Measurements from ENCODE around the gene EPDR1. TPM values are rescaled to one million over a fixed set of nuclear protein-coding genes. Genes with fewer than 3 reads are reported as not detected.

EPDR1 gene
- total RNA-seq, 6 experiments from 2014 or later, result 4.1 to 34.1 (median 13.2) TPM

DNA sequence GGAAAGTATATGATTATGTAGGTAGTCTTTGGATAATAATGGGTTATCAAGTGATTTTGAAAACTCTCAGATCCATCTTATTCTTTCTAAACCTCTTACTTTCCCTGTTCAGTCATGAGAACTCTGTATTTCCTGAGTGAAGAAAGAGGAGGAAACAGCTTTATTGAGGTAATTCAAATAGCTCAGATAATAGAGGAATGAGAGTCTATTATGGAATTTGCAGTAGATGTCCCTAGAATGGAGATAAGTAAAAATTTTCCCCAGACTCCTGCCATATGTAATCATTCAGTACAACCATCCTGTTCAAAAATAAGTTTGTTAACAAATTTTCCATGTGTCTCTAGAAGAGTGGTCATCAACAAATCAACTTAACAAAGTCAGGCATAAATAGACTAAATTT, 36.4 kb downstream of the EPDR1 start:
- DNase-seq (no peak), ATAC-seq (no peak)
- no peak overlapping the region for H3K27ac ChIP-seq
- H3K27me3 ChIP-seq, result no peaks in the 10 kb centered on the region
- H3K36me3 ChIP-seq, result no peaks in the 10 kb centered on the region
- intact Hi-C loops (cut with DNase I), result no loop called here
- H3K9me3 ChIP-seq, result no peaks in the 10 kb centered on the region
- H3K4me3 ChIP-seq, result no peak overlapping the region
- H3K4me1 ChIP-seq, result peaks cover 0 to 5% (median 0%) of the 10 kb centered on the region in 4 donors
- TF ChIP-seq CTCF (IDR thresholded peaks at IDR 0.05) (no peak), POLR2A (IDR thresholded peaks at IDR 0.05) (no peak)

- intact Hi-C loops (cut with DNase I), result no loop called here
- no peak for ATAC-seq
- no peak for TF ChIP-seq CTCF (IDR thresholded peaks at IDR 0.05)
- TF ChIP-seq POLR2A (IDR thresholded peaks at IDR 0.05), result no peak
- Histone ChIP-seq H3K9me3 (no peaks in the 10 kb centered on the region), H3K27me3 (no peaks in the 10 kb centered on the region), H3K4me3 (no peak overlapping the region), H3K27ac (no peak overlapping the region), H3K4me1 (peaks cover 0 to 5% (median 0%) of the 10 kb centered on the region in 4 donors), H3K36me3 (no peaks in the 10 kb centered on the region)
- no peak for DNase-seq
- WGBS (ENCODE audit: insufficient coverage, low coverage, low lambda C conversion rate, missing lambda C conversion rate), result 69% methylated on average over 4 of the region's 9 CpGs
Measured at GRCh38 chr7:37957221-37957970, 37.0 kb downstream of the EPDR1 start.

DNA sequence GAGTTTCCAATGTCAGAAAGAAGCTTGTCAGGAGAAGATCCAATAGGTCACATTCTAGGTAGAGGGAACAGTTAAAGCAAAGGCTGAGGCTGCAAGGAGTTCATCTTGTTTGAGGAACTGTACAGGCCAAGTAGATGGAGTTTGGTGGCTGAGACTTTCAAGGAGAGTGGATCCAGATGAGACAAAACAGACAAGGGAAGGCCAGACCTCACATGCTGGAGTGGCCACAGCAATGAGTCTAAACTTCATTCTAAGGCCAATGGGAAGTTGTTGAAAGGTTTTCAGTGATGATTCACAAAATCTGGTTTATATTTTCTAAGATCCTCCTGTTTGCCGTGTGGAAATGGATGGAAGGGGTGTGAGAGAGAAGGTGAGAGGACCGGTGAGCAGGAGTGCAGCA, 40.0 kb downstream of the EPDR1 start:
- no peak for ATAC-seq
- DNase-seq, result no peak
- H3K36me3 ChIP-seq, result no peaks in the 10 kb centered on the region
- H3K27me3 ChIP-seq, result no peaks in the 10 kb centered on the region
- intact Hi-C loops (cut with DNase I), result no loop called here
- H3K4me3 ChIP-seq, result no peak overlapping the region
- WGBS (ENCODE audit: insufficient coverage, low coverage, low lambda C conversion rate, missing lambda C conversion rate), result 54% methylated on average over 2 of the region's 2 CpGs
- H3K4me1 ChIP-seq, result no peaks in the 10 kb centered on the region
- H3K9me3 ChIP-seq, result no peaks in the 10 kb centered on the region
- TF ChIP-seq POLR2A (IDR thresholded peaks at IDR 0.05) (no peak), CTCF (IDR thresholded peaks at IDR 0.05) (no peak)
- no peak overlapping the region for H3K27ac ChIP-seq

- no peaks in the 10 kb centered on the region for H3K27me3 ChIP-seq
- no peak overlapping the region for H3K27ac ChIP-seq
- DNase-seq, result no peak
- H3K9me3 ChIP-seq, result no peaks in the 10 kb centered on the region
- intact Hi-C loops (cut with DNase I), result no loop called here
- no peaks in the 10 kb centered on the region for H3K4me1 ChIP-seq
- no peak overlapping the region for H3K4me3 ChIP-seq
- ATAC-seq, result no peak
- no peaks in the 10 kb centered on the region for H3K36me3 ChIP-seq
- TF ChIP-seq CTCF (IDR thresholded peaks at IDR 0.05) (no peak), POLR2A (IDR thresholded peaks at IDR 0.05) (no peak)
- 90% methylated on average over 5 of the region's 5 CpGs for WGBS (ENCODE audit: insufficient coverage, low coverage, low lambda C conversion rate, missing lambda C conversion rate)
Measured at GRCh38 chr7:37961251-37961650, 40.8 kb downstream of the EPDR1 start.
